SK-N-SH (cell line): ENCODE data around the gene ARID4A. TPM values are rescaled to one million over a fixed set of nuclear protein-coding genes. Genes with fewer than 3 reads are reported as not detected.

ENCODE experiments used
- CTCF ChIA-PET: fragments of 300-600, 350-600 bp; formaldehyde crosslinking; extraction: SDS; loops from one replicate; lab custom pipeline; 2021; lab: Yijun Ruan, JAX
- POLR2A ChIA-PET: fragments of 350-600 bp; sonication (Branson Sonifier 250); formaldehyde crosslinking; extraction: SDS; loops from one replicate; lab custom pipeline; 2020; ENCODE audit warnings: antibody characterized with exemption, inconsistent platforms; lab: Yijun Ruan, JAX
- DNase-seq: peaks from one replicate; pipeline ENCODE4 v3.0.0; 2012
- H2AFZ ChIP-seq: fragments of 200-600 bp; sonication (generic); 2 replicates; pipeline ENCODE4 v1.8.1; 2016; ENCODE audit warnings: antibody characterized with exemption, mild to moderate bottlenecking, low read depth
- H3F3A ChIP-seq: fragments of 200-600 bp; sonication (generic); replicated peaks from 2 replicates; pipeline ENCODE3; 2016; ENCODE audit warnings: antibody characterized with exemption, mild to moderate bottlenecking; ENCODE audit not compliant: insufficient read depth
- H3K27ac ChIP-seq, 2 experiments: fragments of 200-500 bp in 1 of 2; fragments of 200-600 bp in 1 of 2; sonication (Bioruptor generic) in 1 of 2; sonication (generic), shearing (Covaris generic) in 1 of 2; 2 replicates each; pipeline versions ENCODE4 v1.5.1 to v1.6.1; 2014 to 2016; ENCODE audit warnings: low read depth in 2 of 2, inconsistent platforms in 1 of 2, low read length in 1 of 2, mild to moderate bottlenecking in 1 of 2, mixed read lengths in 1 of 2
- H3K27me3 ChIP-seq: fragments of 200-600 bp; sonication (generic), shearing (Covaris generic); 2 replicates; pipeline ENCODE4 v1.6.1; 2016; ENCODE audit warnings: mixed run types; ENCODE audit not compliant: insufficient read depth
- H3K36me3 ChIP-seq, 2 experiments: fragments of 200-500 bp in 1 of 2; fragments of 200-600 bp in 1 of 2; sonication (Bioruptor generic) in 1 of 2; sonication (generic) in 1 of 2; replicated peaks in 1 of 2; 2 replicates each; pipeline versions ENCODE3 to v1.5.1; 2014 to 2016; ENCODE audit warnings: low read length in 1 of 2, mild to moderate bottlenecking in 1 of 2; ENCODE audit not compliant: insufficient read depth in 2 of 2, control insufficient read depth in 1 of 2
- H3K4me1 ChIP-seq, 2 experiments: fragments of 200-500 bp in 1 of 2; fragments of 200-600 bp in 1 of 2; sonication (Bioruptor generic) in 1 of 2; sonication (generic), shearing (Covaris generic) in 1 of 2; 2 replicates each; pipeline versions ENCODE4 v1.5.1 to v1.6.1; 2014 to 2016; ENCODE audit warnings: low read depth in 1 of 2, low read length in 1 of 2, mixed run types in 1 of 2; ENCODE audit not compliant: insufficient read depth in 2 of 2, control insufficient read depth in 1 of 2
- H3K4me2 ChIP-seq: fragments of 200-600 bp; sonication (generic), shearing (Covaris generic); 2 replicates; pipeline ENCODE4 v1.6.1; 2017; ENCODE audit warnings: mixed run types
- H3K4me3 ChIP-seq, 2 experiments: fragments of 200-500 bp in 1 of 2; fragments of 200-600 bp in 1 of 2; sonication (Bioruptor generic) in 1 of 2; sonication (generic), shearing (Covaris generic) in 1 of 2; 2 replicates each; pipeline versions ENCODE4 v1.5.1 to v1.8.1; 2014 to 2016; ENCODE audit warnings: low read depth in 2 of 2, inconsistent platforms in 1 of 2, low read length in 1 of 2, mild to moderate bottlenecking in 1 of 2, mixed read lengths in 1 of 2, moderate library complexity in 1 of 2
- H3K79me2 ChIP-seq: fragments of 200-600 bp; sonication (generic); 2 replicates; pipeline ENCODE4 v1.8.1; 2017; ENCODE audit warnings: mild to moderate bottlenecking; ENCODE audit not compliant: insufficient read depth
- H3K9ac ChIP-seq: fragments of 200-600 bp; sonication (generic); 2 replicates; pipeline ENCODE4 v1.6.1; 2017; ENCODE audit warnings: mixed run types
- H3K9me2 ChIP-seq: fragments of 200-600 bp; sonication (generic); 2 replicates; pipeline ENCODE4 v1.6.1; 2017; ENCODE audit warnings: mixed run types
- H3K9me3 ChIP-seq: fragments of 200-600 bp; sonication (generic); 2 replicates; pipeline ENCODE4 v1.6.1; 2017; ENCODE audit warnings: mixed run types, mild to moderate bottlenecking, moderate library complexity
- H4K20me1 ChIP-seq: fragments of 200-600 bp; sonication (generic); 2 replicates; pipeline ENCODE4 v1.6.1; 2017; ENCODE audit warnings: mild to moderate bottlenecking, mixed run types; ENCODE audit not compliant: insufficient read depth
- CHD2 ChIP-seq: fragments of 150-350 bp; IDR thresholded peaks from 2 replicates; pipeline ENCODE4 v1.6.1; 2018; ENCODE audit warnings: low read length; ENCODE audit not compliant: partially characterized antibody
- CTCF ChIP-seq: fragments of 200-600 bp; sonication (generic); IDR thresholded peaks from 2 replicates; pipeline ENCODE4 v1.6.1; 2017; ENCODE audit warnings: antibody characterized with exemption, mild to moderate bottlenecking, moderate library complexity
- ELF1 ChIP-seq: IDR thresholded peaks from 2 replicates; pipeline ENCODE4 v1.4.0; 2012
- EP300 ChIP-seq, 2 experiments: IDR thresholded peaks; 2 replicates each; pipeline versions ENCODE4 v1.4.0 to v1.6.1; 2012; ENCODE audit warnings: borderline replicate concordance in 1 of 2, low read depth in 1 of 2, low read length in 1 of 2
- FOSL2 ChIP-seq: IDR thresholded peaks from 2 replicates; pipeline ENCODE4 v1.4.0; 2012; ENCODE audit warnings: low read depth, mild to moderate bottlenecking, moderate library complexity, borderline replicate concordance
- FOXJ3 ChIP-seq: sonication (generic); formaldehyde crosslinking; IDR thresholded peaks from 2 replicates; pipeline ENCODE4 v1.5.1; 2020; ENCODE audit warnings: mild to moderate bottlenecking, missing genetic modification reagents
- FOXM1 ChIP-seq: IDR thresholded peaks from 2 replicates; pipeline ENCODE4 v1.4.0; 2012; ENCODE audit warnings: low read depth, mild to moderate bottlenecking
- GABPA ChIP-seq: IDR thresholded peaks from 2 replicates; pipeline ENCODE4 v1.4.0; 2012; ENCODE audit warnings: low read depth, mild to moderate bottlenecking
- IRF3 ChIP-seq: fragments of 150-350 bp; IDR thresholded peaks from 2 replicates; pipeline ENCODE4 v1.6.1; 2016; ENCODE audit warnings: mild to moderate bottlenecking, low read depth, low read length
- JUND ChIP-seq: IDR thresholded peaks from 2 replicates; pipeline ENCODE4 v1.4.0; 2012
- MEF2A ChIP-seq: IDR thresholded peaks from 2 replicates; pipeline ENCODE4 v1.4.0; 2012; ENCODE audit warnings: low read depth, borderline replicate concordance
- MXI1 ChIP-seq: IDR thresholded peaks from 2 replicates; pipeline ENCODE4 v1.6.1; 2012; ENCODE audit warnings: mild to moderate bottlenecking, low read depth, low read length, improper control_type of control experiment
- NRF1 ChIP-seq: IDR thresholded peaks from 2 replicates; pipeline ENCODE4 v1.6.1; 2012; ENCODE audit warnings: low read depth, mild to moderate bottlenecking, low read length
- POLR2AphosphoS5 ChIP-seq: IDR thresholded peaks from 2 replicates; pipeline ENCODE4 v1.6.1; 2012; ENCODE audit warnings: low read depth, low read length
- RAD21 ChIP-seq: IDR thresholded peaks from 2 replicates; pipeline ENCODE4 v1.6.1; 2012; ENCODE audit warnings: mild to moderate bottlenecking, low read length
- REST ChIP-seq: IDR thresholded peaks from 2 replicates; pipeline ENCODE4 v1.6.1; 2012; ENCODE audit warnings: mild to moderate bottlenecking, low read depth, low read length, moderate library complexity
- SMC3 ChIP-seq: IDR thresholded peaks from 2 replicates; pipeline ENCODE4 v1.6.1; 2012; ENCODE audit warnings: low read depth, low read length, improper control_type of control experiment
- TCF12 ChIP-seq: IDR thresholded peaks from 2 replicates; pipeline ENCODE4 v1.4.0; 2012
- ZBTB33 ChIP-seq: IDR thresholded peaks from 2 replicates; pipeline ENCODE4 v1.4.0; 2012; ENCODE audit warnings: low read depth, borderline replicate concordance
- WGBS: methylation state at CpG from one replicate; pipeline ENCODE4 v1.1.6; 2017; ENCODE audit warnings: low lambda C conversion rate; 5-methylcytosine and 5-hydroxymethylcytosine counted together
- polyA plus RNA-seq, 3 experiments: library from polyadenylated mRNA; depleted of rRNA; stranded (reverse); fragments of >200 nt; gene quantifications; 2 replicates each; pipeline ENCODE4 v1.2.3, GENCODE V29; 2012

The ARID4A gene
- polyA plus RNA-seq, 1 of the 3 experiments (the other 2 are of a cell fraction), result 4.6 TPM

- TF ChIP-seq CTCF (no peak), TCF12 (no peak), NRF1 (peak; percentile 41; the same call in 1 of the 2 replicates), FOXJ3 (CRISPR knock-in tag) (no peak), ZBTB33 (no peak), FOSL2 (no peak), MEF2A (no peak), MXI1 (peak; percentile 76), RAD21 (no peak)
These were observed 32.8 kb downstream of the ARID4A start (continued) for GRCh38 chr14:58331111-58331510.

GRCh38 chr14:58332561-58332960 is 34.2 kb downstream of the ARID4A start:
- no peaks in the 10 kb centered on the region for H3K9me2 ChIP-seq
- TF ChIP-seq REST, result no peak
- TF ChIP-seq FOXJ3 (CRISPR knock-in tag), result no peak
- no peak for TF ChIP-seq EP300 (IDR thresholded peaks at IDR 0.05; ENCODE audit: borderline replicate concordance in 1 of 2, low read depth in 1 of 2, low read length in 1 of 2)
- no peak for TF ChIP-seq SMC3
- no peak for TF ChIP-seq MXI1
- TF ChIP-seq FOXM1, result no peak
- TF ChIP-seq IRF3, result no peak
- no peak for TF ChIP-seq GABPA
- no peak for TF ChIP-seq CHD2
- TF ChIP-seq MEF2A, result no peak
- no peak for TF ChIP-seq ELF1
- no peak for TF ChIP-seq JUND
- TF ChIP-seq POLR2AphosphoS5, result no peak
- no peak for TF ChIP-seq CTCF
- TF ChIP-seq, all 33 proteins: peak for 0
- Histone ChIP-seq H3K27me3 (no peaks in the 10 kb centered on the region), H3K9me3 (no peaks in the 10 kb centered on the region), H4K20me1 (no peaks in the 10 kb centered on the region), H3K27ac (peak overlapping the region in 1 of 2 experiments; percentile 98; a peak in 2 of 4 replicates), H2AFZ (no peak overlapping the region), H3K4me1 (peaks cover 5 to 13% of the 10 kb centered on the region in 2 experiments; a peak in 3 of 4 replicates), H3F3A (peaks cover 12% of the 10 kb centered on the region), H3K4me3 (peak overlapping the region; percentile 4 to 39; a peak in 2 of 4 replicates), H3K9ac (no peak overlapping the region), H3K79me2 (peaks cover 10% of the 10 kb centered on the region; the same call in 1 of the 2 replicates), H3K4me2 (peak overlapping the region; percentile 78; the same call in 1 of the 2 replicates), H3K36me3 (peaks cover 38 to 46% of the 10 kb centered on the region in 2 experiments)
- WGBS, result 59% methylated on average over 3 of the region's 3 CpGs
- DNase-seq, result no peak
- CTCF ChIA-PET, result interaction anchor here (0.8 to 1.0 kb wide), 2 partner anchors 14 to 34 kb away, joined by 3 to 5 read pairs; partner anchors contain the start of gene ARID4A
- POLR2A ChIA-PET, result interaction anchor here (1.2 kb wide), 1 partner anchor 34 kb away, joined by 4 read pairs; the partner anchor contains the start of gene ARID4A
